ENCODE results near the gene BSN. TPM values are rescaled to one million over a fixed set of nuclear protein-coding genes. Genes with fewer than 3 reads are reported as not detected.
"Not testable (repeated sequence)": the region's sequence is repeated elsewhere in the genome, so short reads cannot be mapped to it uniquely, and the experiment has no call there.

BSN gene
- total RNA-seq, 1 experiment from 2014 or later: 0.87 TPM

GRCh38 chr3:49582177-49582576 lies 27.9 kb downstream of the BSN start:
- Histone ChIP-seq H3K36me3 (ENCODE audit: control insufficient read depth, insufficient read depth, low read length) (no peaks in the 10 kb centered on the region), H3K4me1 (ENCODE audit: control insufficient read depth, insufficient read depth, low read length) (no peaks in the 10 kb centered on the region), H3K27ac (ENCODE audit: low read length) (no peak overlapping the region), H3K9me3 (ENCODE audit: control insufficient read depth, insufficient read depth, low read depth, low read length) (no peaks in the 10 kb centered on the region), H3K27me3 (ENCODE audit: control insufficient read depth, insufficient read depth, low read length) (no peaks in the 10 kb centered on the region), H3K4me3 (ENCODE audit: low read depth in 2 of 2, low read length in 2 of 2) (no peak overlapping the region)
- CTCF ChIA-PET: no interaction called here
- no TSS peak for BruUV-seq (replicated peaks)
- ATAC-seq (no peak), DNase-seq (ENCODE audit: low read depth, low spot score) (no peak)
- in situ Hi-C loops (cut with HindIII; ENCODE audit: low pct_unique_long_range_greater_than_20kb, low sequenced_read_pairs): no loop called here
- POLR2A ChIA-PET: interaction anchor here (0.6 kb wide), 1 partner anchor 8 kb away, joined by 8 read pairs; no protein-coding TSS in a partner anchor
- TF ChIP-seq REST (IDR thresholded peaks at IDR 0.05; ENCODE audit: insufficient read depth in 1 of 2, low read depth in 2 of 2, low read length in 1 of 2): no peak
- no peak for TF ChIP-seq CTCF (IDR thresholded peaks at IDR 0.05)
- TF ChIP-seq POLR2AphosphoS5 (IDR thresholded peaks at IDR 0.05; ENCODE audit: low read depth, low read length): no peak
- TF ChIP-seq TCF7L2 (IDR thresholded peaks at IDR 0.05; ENCODE audit: low read depth, low read length): no peak
- TF ChIP-seq SIN3A (IDR thresholded peaks at IDR 0.05; ENCODE audit: borderline replicate concordance, insufficient read depth, low read depth, low read length): no peak
- intact Hi-C loops (cut with micrococcal nuclease; ENCODE audit: unreplicated experiment): no loop called here

- BruUV-seq (replicated peaks); CTCF ChIA-PET; intact Hi-C loops (cut with micrococcal nuclease; ENCODE audit: unreplicated experiment): not testable (repeated sequence)
Observed at GRCh38 chr3:49585261-49585755, 31.0 kb downstream of the BSN start.

GRCh38 chr3:49591615-49592014 lies 37.3 kb downstream of the BSN start:
- DNase-seq (ENCODE audit: low read depth, low spot score): no peak
- BruUV-seq (replicated peaks): no TSS peak
- H3K27ac ChIP-seq (ENCODE audit: low read length): no peak overlapping the region
- H3K36me3 ChIP-seq (ENCODE audit: control insufficient read depth, insufficient read depth, low read length): no peaks in the 10 kb centered on the region
- no peaks in the 10 kb centered on the region for H3K9me3 ChIP-seq (ENCODE audit: control insufficient read depth, insufficient read depth, low read depth, low read length)
- intact Hi-C loops (cut with micrococcal nuclease; ENCODE audit: unreplicated experiment) (no loop called here), in situ Hi-C loops (cut with HindIII; ENCODE audit: low pct_unique_long_range_greater_than_20kb, low sequenced_read_pairs) (no loop called here)
- no peak overlapping the region for H3K4me3 ChIP-seq (ENCODE audit: low read depth in 2 of 2, low read length in 2 of 2)
- no peak for TF ChIP-seq SIN3A (IDR thresholded peaks at IDR 0.05; ENCODE audit: borderline replicate concordance, insufficient read depth, low read depth, low read length)
- TF ChIP-seq TCF7L2 (IDR thresholded peaks at IDR 0.05; ENCODE audit: low read depth, low read length): no peak
- TF ChIP-seq CTCF (IDR thresholded peaks at IDR 0.05): no peak
- no peak for TF ChIP-seq REST (IDR thresholded peaks at IDR 0.05; ENCODE audit: insufficient read depth in 1 of 2, low read depth in 2 of 2, low read length in 1 of 2)
- TF ChIP-seq POLR2AphosphoS5 (IDR thresholded peaks at IDR 0.05; ENCODE audit: low read depth, low read length): no peak
- no peaks in the 10 kb centered on the region for H3K4me1 ChIP-seq (ENCODE audit: control insufficient read depth, insufficient read depth, low read length)
- H3K27me3 ChIP-seq (ENCODE audit: control insufficient read depth, insufficient read depth, low read length): no peaks in the 10 kb centered on the region
- CTCF ChIA-PET: no interaction called here
- POLR2A ChIA-PET: no interaction called here
- no peak for ATAC-seq

More at GRCh38 chr3:49585261-49585755, 31.0 kb downstream of the BSN start:
- ATAC-seq; H3K4me3 ChIP-seq (ENCODE audit: low read depth in 2 of 2, low read length in 2 of 2); H3K4me1 ChIP-seq (ENCODE audit: control insufficient read depth, insufficient read depth, low read length); H3K27ac ChIP-seq (ENCODE audit: low read length); H3K36me3 ChIP-seq (ENCODE audit: control insufficient read depth, insufficient read depth, low read length); DNase-seq (ENCODE audit: low read depth, low spot score); in situ Hi-C loops (cut with HindIII; ENCODE audit: low pct_unique_long_range_greater_than_20kb, low sequenced_read_pairs); H3K9me3 ChIP-seq (ENCODE audit: control insufficient read depth, insufficient read depth, low read depth, low read length); POLR2A ChIA-PET; H3K27me3 ChIP-seq (ENCODE audit: control insufficient read depth, insufficient read depth, low read length): not testable (repeated sequence)
